Activated CD4-positive, alpha-beta T cell treated with anti-CD3 and anti-CD28 coated beads for 4 hours (primary cell): ENCODE results near the gene SCAMP4.

Source experiments
- DNase-seq, 2 donors: peaks; one replicate each; pipeline ENCODE4 v3.0.0-alpha.2; 2020

Gene SCAMP4

DNA sequence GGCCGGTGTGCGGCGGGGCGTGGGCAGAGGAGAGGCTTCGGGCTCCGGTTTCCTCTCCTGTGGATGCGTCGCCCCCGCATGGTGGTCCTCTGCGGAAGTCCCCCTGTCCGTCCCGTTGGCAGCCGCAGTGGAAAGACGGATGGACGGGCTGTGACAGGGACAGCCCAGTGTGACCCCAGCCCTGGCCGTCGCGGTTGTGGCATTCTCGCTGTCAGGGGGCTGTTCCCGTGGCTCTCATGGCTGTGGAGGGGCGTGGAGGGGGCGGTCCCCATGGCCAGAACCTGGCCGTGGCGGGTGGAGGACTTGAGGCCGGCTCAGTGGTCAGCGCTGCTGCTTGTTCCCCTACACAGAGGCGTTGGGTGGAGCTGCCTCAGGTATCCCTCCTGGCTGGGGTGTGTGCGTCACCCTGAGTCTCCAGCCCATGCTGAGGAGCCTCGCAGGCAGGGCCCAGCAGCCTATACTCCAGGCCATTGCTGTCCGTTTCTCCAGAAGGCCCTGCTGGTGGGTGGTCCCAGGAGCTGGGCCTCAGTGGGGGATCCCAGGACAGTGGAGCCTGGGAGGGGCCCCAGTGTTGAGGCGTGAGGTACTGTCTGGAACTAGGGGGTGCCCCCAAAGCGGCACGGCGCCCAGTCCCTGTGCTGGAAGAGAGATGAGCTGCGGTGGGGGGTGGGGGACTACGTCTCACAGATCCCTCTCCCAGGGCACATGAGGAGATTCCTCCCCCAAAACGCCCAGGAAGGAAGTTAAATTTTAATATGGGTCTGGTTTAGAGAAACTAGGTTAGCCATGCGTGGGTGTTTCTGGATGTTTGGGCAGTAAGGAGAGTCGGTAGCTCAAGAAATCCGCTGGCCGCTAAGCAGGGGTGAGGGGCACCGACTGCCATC lies 56.0 kb downstream of the SCAMP4 start:
- DNase-seq: no peak

DNA sequence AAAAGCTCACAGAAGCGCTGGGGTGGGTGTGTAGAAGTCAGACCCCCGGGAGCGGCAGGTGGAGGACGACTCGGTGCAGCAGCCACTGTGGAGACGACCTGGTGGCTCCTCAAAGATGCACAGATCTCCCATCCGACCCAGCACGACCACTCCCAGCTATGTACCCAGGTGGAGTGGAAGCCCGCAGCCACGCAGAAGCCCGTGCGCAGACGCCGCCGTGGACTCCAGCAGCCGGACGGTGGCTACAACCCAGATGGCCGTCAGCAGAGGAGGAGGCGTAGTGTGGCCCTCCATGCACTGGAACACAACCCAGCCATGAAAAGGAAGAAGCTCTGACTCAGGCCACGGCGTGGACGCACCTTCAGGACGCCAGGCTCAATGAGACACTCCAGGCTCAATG lies 57.5 kb downstream of the SCAMP4 start:
- DNase-seq: no peak

DNA sequence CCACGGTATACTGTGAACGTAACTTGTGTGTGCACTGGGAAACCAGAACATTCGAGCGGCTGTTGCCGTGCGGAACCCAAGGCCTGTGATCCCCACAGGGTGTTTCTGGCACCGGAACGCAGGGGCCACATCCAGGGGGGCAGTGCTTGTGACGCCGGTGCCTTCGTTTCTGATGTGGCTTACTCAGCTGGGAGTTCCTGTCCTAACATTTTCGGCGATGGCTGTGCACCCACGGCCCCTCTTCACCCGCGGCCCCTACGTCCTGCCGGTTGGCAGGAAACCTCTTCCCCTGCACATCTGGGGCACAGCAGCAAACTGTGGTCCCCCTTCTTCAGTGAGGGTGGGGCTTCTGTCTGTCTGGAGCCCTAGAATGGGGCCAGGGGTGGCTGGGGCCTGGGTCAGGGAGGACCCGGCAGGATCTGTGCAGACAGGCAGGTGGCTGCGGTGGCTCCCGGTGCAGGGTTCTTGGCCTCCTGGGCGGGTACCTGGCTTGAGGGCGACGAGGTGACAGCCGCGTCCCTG lies 61.9 kb downstream of the SCAMP4 start:
- DNase-seq: no peak

DNA sequence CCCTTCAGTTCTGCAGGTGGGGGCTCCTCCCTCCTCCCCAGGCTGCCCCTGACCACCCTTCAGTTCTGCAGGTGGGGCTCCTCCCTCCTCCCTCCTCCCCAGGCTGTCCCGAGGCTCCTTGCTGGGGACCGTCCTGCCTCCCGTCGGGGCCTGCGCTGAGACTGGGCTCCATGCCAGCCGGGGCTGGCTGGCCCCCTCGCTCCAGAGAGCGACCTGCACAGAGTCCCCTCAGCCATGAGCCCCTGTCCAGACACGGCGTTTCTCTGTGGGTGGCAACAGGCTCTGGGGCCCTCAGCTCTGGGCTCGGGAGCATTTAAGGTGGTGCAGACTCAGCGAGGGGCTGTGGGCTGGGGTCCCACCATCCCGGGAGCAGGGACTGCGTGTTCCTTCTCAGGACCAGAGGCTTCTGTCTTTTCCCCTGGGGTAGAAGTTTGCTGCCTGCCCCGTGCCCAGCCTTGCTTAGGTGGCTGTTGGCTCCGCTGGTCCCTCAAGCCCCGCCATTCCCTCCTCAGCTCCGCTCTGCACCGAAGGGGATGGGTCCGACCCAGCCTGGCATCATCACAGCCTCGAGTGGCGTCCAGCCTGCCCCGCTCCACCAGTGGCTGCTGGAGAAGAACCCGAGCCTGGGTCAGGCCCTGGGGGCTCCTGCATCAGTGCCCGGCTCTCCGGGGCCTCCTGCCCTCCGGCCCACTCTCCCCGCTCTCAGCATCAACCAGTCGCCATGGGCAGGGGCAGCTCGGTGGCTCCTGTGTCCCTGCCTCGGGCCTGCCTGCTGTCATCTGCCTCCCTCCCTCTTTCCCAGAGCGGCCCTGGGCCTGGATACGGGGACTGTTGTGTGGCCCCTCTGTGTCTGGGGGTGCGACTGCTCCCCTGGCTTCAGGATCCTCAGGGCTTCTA lies 63.3 kb downstream of the SCAMP4 start:
- no peak for DNase-seq

DNA sequence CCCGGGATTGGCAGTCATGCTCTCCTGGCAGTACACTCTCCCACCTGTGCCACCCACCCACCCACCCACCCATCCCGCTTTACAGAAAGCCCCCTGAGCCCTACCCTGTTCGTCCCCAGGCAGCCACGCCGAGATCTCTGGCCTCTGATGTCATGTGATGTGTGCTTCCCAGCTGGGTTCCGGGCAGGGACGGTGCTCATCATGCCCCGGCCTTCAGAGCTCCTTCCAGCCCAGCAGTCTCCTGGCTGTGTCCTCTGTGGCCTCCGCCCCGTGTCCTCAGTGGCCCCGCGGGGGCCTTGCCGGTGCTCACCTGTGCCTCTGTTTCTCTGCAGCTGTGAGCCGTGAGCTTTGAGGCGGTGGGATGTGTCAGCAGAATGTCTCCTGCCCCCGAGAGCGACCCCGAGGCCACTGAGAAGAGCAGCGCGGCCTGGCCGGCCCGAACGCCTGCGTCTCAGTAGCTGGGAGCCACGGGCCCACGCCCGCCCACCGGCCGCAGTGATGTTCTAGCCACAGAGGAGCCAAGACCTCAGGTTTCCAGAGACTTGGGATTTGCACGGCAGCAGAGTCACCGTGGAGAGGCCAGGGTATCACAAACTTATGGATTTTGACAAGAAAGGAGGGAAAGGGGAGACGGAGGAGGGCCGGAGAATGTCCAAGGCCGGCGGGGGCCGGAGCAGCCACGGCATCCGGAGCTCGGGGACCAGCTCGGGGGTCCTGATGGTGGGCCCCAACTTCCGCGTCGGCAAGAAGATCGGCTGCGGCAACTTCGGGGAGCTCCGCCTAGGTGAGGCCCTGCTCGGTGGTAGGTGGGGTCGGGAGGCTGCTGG lies 64.2 kb downstream of the SCAMP4 start:
- no peak for DNase-seq

DNA sequence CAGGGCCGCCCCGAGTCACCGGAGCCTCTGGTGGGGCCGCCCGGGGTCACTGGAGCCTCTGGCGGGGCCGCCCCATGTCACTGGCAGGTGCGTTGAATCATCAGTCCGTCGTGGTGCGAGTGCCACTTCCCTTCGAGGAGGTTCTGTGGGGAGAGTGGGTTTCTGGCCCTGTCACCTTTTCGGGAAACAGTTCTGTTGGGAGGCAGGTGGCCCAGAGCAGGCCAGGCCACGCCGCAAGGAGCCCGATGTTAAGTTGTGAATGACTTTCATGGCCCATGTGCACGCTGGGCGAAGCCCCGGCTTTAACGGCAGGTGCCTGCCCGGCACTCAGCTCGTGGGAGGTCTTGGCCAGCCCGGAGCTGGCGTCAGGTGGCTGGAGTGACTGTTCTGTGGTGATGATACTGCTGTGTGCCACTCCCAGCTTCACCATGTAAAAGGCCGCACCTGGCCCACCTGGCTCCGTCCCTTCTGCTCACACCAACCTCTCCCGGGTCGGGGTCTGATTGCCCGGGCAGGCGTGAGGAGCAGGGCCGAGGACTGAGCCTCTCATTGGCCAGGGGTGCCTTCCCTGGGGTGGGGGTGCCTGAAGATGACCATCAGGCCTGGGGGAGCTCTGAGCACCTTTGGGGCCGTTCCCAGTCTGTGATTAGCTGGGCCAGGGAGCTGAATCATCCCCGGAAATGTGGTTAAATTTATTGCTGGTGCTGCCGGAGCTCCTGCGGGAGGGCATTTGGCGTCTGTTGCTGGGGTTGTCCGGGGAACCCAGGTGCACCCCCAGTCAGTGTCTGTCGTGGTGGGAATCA lies 65.0 kb downstream of the SCAMP4 start:
- no peak for DNase-seq

DNA sequence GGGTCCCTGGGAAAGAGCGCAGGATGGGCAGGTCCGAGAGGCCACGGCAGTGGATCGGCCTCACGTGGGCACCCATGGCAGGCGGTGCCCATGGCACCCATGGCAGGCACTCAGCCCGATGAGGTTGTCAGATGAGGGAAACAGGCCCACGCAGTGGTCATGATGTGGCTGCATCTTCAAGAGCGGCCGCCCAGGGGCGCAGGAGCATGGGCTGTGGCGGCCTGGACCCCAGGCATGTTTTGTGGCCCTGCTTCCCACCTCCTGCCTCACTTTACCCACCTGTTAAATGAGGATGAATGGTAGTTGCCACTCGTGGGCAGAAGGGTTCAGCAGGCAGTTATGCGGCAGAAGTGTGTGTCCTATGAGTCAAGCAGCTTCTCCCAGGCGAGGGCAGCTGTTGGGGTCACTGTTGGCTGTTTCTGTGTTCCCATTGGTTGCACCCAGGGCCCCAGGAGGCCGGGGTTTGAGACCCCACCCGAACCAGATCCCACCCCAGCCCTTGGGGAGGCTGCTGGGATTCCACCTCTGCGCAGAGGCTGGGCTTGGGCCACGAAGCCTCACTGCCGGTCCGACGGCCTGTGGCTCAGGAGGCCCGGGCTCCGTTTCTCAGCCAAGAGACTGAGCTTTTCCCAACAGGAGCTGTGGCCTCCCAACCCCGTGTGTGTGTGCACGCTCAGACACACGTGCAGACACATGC lies 65.8 kb downstream of the SCAMP4 start:
- no peak for DNase-seq

DNA sequence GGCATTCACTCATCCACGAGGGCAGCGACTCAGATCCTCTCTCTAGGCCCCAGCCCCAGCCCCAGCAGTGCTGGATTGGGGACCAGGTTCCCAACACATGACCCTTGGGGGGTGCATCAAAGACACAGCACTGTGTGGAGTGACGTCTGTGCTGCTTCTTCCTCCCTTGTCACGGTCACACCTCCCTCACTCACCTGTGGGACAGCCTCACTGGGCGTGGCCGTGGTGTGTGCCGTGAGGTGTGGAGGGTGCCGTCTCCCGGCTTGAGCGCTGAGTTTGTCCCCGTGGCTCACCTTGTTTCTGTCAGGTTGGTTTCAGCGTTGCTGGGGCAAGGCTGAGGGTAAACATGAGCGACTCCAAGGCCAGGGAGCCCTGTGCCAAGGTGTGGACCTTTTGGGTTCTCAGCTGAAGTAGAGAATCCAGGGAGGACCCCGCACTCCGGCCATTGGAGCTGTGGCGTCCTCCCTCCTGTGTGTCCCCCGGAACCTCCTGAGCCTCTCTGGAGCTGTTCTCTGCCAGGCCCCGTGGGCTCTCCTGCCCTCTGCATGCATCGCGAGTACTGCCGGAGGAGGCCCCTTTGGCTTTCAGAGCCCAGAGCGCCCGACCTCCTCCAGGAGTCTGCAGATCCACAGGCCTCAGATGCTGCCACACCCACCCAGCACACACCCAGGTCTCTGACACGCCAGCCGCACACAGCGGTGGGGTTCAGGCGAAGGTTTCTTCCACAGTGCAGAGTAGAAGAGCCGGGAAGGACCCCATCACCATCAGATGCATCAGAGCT lies 69.4 kb downstream of the SCAMP4 start:
- no peak for DNase-seq

DNA sequence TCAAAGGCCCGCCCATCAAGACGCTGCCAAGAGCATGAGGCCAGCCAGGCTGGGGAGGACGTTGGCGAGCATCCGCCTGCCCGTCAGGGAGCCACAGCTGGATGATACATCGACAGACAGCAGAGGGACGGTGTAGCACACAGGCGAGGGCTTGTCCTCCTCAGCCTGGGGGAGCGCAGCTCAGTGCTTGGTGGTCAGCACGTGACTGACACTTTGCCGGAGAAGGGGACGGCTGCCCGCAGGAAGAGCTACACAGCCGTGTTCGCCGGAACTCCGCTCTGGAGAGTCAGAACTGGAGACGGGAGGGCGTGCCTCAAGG lies 69.9 kb downstream of the SCAMP4 start:
- DNase-seq: no peak
